Astrocyte of the spinal cord (primary cell): ENCODE data around the gene RAMP1.

Experiments
- DNase-seq: peaks from one replicate; pipeline ENCODE4 v3.0.0; 2011; ENCODE audit warnings: low read depth, low spot score
- H3K4me3 ChIP-seq: 2 replicates; pipeline ENCODE4 v1.5.1; 2011; ENCODE audit warnings: low read depth, mild to moderate bottlenecking, low read length, moderate library complexity
- in situ Hi-C: cut with HindIII; loops from 2 replicates; pipeline ENCODE4 v1.10.0; 2017; ENCODE audit warnings: low sequenced_read_pairs
- TF ChIP-seq, protein P1 (sequence below): IDR thresholded peaks from 2 replicates; pipeline ENCODE4 v1.5.1; 2012; ENCODE audit warnings: low read depth, mild to moderate bottlenecking, low read length, inconsistent platforms

Gene RAMP1

GRCh38 chr2:237875256-237876060 lies 16.0 kb downstream of the RAMP1 start:
- TF ChIP-seq, protein P1, sequence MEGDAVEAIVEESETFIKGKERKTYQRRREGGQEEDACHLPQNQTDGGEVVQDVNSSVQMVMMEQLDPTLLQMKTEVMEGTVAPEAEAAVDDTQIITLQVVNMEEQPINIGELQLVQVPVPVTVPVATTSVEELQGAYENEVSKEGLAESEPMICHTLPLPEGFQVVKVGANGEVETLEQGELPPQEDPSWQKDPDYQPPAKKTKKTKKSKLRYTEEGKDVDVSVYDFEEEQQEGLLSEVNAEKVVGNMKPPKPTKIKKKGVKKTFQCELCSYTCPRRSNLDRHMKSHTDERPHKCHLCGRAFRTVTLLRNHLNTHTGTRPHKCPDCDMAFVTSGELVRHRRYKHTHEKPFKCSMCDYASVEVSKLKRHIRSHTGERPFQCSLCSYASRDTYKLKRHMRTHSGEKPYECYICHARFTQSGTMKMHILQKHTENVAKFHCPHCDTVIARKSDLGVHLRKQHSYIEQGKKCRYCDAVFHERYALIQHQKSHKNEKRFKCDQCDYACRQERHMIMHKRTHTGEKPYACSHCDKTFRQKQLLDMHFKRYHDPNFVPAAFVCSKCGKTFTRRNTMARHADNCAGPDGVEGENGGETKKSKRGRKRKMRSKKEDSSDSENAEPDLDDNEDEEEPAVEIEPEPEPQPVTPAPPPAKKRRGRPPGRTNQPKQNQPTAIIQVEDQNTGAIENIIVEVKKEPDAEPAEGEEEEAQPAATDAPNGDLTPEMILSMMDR: no peak
- H3K4me3 ChIP-seq: no peak overlapping the region
- no peak for DNase-seq
- in situ Hi-C loops: no loop called here

GRCh38 chr2:237876061-237876526 lies 16.7 kb downstream of the RAMP1 start:
- TF ChIP-seq, protein P1: no peak
- no peak for DNase-seq
- no peak overlapping the region for H3K4me3 ChIP-seq
- in situ Hi-C loops: no loop called here

- TF ChIP-seq, protein P1: no peak
- in situ Hi-C loops: no loop called here
- no peak overlapping the region for H3K4me3 ChIP-seq
- DNase-seq: no peak
Observed at GRCh38 chr2:237876532-237876931, 17.1 kb downstream of the RAMP1 start.

- in situ Hi-C loops: no loop called here
- TF ChIP-seq, protein P1: no peak
Observed at GRCh38 chr2:237876951-237877491, 17.6 kb downstream of the RAMP1 start.

DNA sequence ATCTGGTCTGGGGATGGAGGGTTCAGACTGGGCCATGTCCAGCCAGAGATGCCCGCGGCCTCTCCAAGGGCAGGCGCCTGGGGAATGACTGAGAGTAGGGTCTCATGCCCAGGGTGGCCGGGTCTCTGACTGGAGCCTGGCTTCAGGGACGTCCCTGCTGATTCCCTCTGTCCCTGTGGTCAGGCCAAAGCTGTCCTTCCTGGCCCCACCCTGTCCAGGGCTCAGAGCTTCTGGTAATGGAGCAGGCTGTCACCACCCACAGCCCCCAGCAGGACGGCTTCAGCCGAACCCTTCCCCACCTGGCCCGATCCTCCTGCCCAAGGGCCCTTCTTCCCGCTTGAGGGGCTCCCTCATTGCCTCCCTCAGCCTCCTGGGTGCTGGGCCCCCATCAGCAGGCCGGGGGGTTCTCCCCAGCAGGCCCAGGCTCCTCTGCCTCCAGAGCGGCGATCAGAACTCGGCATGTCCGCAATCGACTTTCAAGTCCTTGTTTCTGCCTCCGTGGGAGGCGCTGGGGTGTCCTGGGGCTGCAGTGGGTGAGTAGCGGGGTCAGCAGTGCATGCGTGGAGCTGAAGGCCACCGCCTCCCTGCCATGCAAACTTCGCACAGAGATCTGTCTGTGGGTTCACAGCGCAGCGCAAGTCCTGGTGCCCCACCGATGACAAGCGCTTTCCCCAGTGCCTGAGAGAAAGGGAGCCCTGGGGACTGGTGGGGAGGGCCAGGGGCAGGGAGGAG lies 18.3 kb downstream of the RAMP1 start:
- in situ Hi-C loops: no loop called here
- H3K4me3 ChIP-seq: no peak overlapping the region
- DNase-seq: no peak
- TF ChIP-seq, protein P1: no peak

More at GRCh38 chr2:237876951-237877491, 17.6 kb downstream of the RAMP1 start:
- DNase-seq: no peak
- H3K4me3 ChIP-seq: no peak overlapping the region

GRCh38 chr2:237878321-237879057 lies 19.1 kb downstream of the RAMP1 start:
- in situ Hi-C loops: no loop called here

More at GRCh38 chr2:237878321-237879057, 19.1 kb downstream of the RAMP1 start:
- TF ChIP-seq, protein P1: no peak
- H3K4me3 ChIP-seq: no peak overlapping the region
- DNase-seq: no peak
